Panc1 (cell line): Measurements from ENCODE around the gene LRSAM1. TPM values are rescaled to one million over a fixed set of nuclear protein-coding genes. Genes with fewer than 3 reads are reported as not detected.

Experiments
- ATAC-seq: fragments of 200-7000 bp; cut with Tn5 transposase; 2 replicates; pipeline ENCODE4 v1.9.1; 2020; ENCODE audit warnings: mild to moderate bottlenecking, moderate library complexity
- BruUV-seq: library from RNA; stranded (reverse); fragments of 400-500 nt; replicated peaks from 2 replicates; lab custom pipeline; 2021; lab: Mats Ljungman, UMichigan
- CTCF ChIA-PET: fragments of 300-600 bp; sonication (Branson Sonifier 250); formaldehyde crosslinking; loops from one replicate; lab custom pipeline; 2022; ENCODE audit warnings: antibody characterized with exemption; lab: Charles Lee
- POLR2A ChIA-PET: fragments of 300-600 bp; sonication (Branson Sonifier 250); formaldehyde crosslinking; loops from one replicate; lab custom pipeline; 2022; ENCODE audit warnings: antibody characterized with exemption; lab: Charles Lee
- DNase-seq: peaks from one replicate; pipeline ENCODE4 v3.0.0-alpha.2; 2010; ENCODE audit warnings: low read depth, low spot score
- H3K27ac ChIP-seq: 2 replicates; pipeline ENCODE4 v1.5.1; 2011; ENCODE audit warnings: mild to moderate bottlenecking, low read length, inconsistent platforms
- H3K27me3 ChIP-seq: fragments of 200-500 bp; sonication (Bioruptor generic); 2 replicates; pipeline ENCODE4 v1.6.0; 2014; ENCODE audit warnings: low read length, inconsistent platforms; ENCODE audit not compliant: control insufficient read depth, insufficient read depth
- H3K36me3 ChIP-seq: fragments of 200-500 bp; sonication (Bioruptor generic); 2 replicates; pipeline ENCODE4 v1.5.1; 2014; ENCODE audit warnings: inconsistent platforms, mild to moderate bottlenecking, low read length, moderate library complexity; ENCODE audit not compliant: control insufficient read depth, insufficient read depth
- H3K4me1 ChIP-seq: 2 replicates; pipeline ENCODE4 v1.5.1; 2011; ENCODE audit warnings: inconsistent platforms, mild to moderate bottlenecking, low read length, moderate library complexity; ENCODE audit not compliant: control insufficient read depth, insufficient read depth
- H3K4me3 ChIP-seq, 2 experiments: 2 replicates each; pipeline ENCODE4 v1.5.1; 2011 to 2012; ENCODE audit warnings: low read depth in 2 of 2, low read length in 2 of 2, mild to moderate bottlenecking in 2 of 2, inconsistent platforms in 1 of 2, moderate library complexity in 1 of 2
- H3K9me3 ChIP-seq: fragments of 200-500 bp; sonication (Bioruptor generic); 2 replicates; pipeline ENCODE4 v1.5.1; 2014; ENCODE audit warnings: low read depth, mild to moderate bottlenecking, inconsistent platforms, low read length, moderate library complexity; ENCODE audit not compliant: control insufficient read depth, insufficient read depth
- POLR2AphosphoS5 ChIP-seq: IDR thresholded peaks from 2 replicates; pipeline ENCODE4 v1.6.1; 2012; ENCODE audit warnings: mild to moderate bottlenecking, low read depth, low read length, moderate library complexity
- SIN3A ChIP-seq: IDR thresholded peaks from 2 replicates; pipeline ENCODE4 v1.6.1; 2012; ENCODE audit warnings: low read depth, mild to moderate bottlenecking, low read length, moderate library complexity, borderline replicate concordance; ENCODE audit not compliant: insufficient read depth
- TCF7L2 ChIP-seq: IDR thresholded peaks from 2 replicates; pipeline ENCODE4 v1.6.1; 2011; ENCODE audit warnings: mild to moderate bottlenecking, low read depth, low read length, inconsistent platforms
- in situ Hi-C: cut with HindIII; loops from 2 replicates; pipeline ENCODE4 v1.10.0; 2016; ENCODE audit warnings: low sequenced_read_pairs, low pct_unique_long_range_greater_than_20kb
- intact Hi-C: fragments of 100-400 bp; cut with micrococcal nuclease; formaldehyde crosslinking; loops from one replicate; pipeline ENCODE4 v1.10.0; 2022; ENCODE audit not compliant: unreplicated experiment
- total RNA-seq: library from RNA; stranded (reverse); gene quantifications from one replicate; pipeline ENCODE4 v1.2.1, GENCODE V29; 2021; ENCODE audit not compliant: unreplicated experiment
- TF ChIP-seq, protein P1 (sequence below), 2 experiments: IDR thresholded peaks; 2 replicates each; pipeline ENCODE4 v1.6.1; 2011 to 2012; ENCODE audit warnings: low read depth in 2 of 2, control low read depth in 1 of 2, low read length in 1 of 2, mild to moderate bottlenecking in 1 of 2, moderate library complexity in 1 of 2; ENCODE audit not compliant: insufficient read depth in 1 of 2
- TF ChIP-seq, protein P2 (sequence below): fragments of 450-650 bp; IDR thresholded peaks from 2 replicates; pipeline ENCODE4 v1.5.1; 2017; ENCODE audit warnings: mild to moderate bottlenecking

Gene LRSAM1
- total RNA-seq, 1 experiment from 2014 or later: 15.4 TPM

- peaks cover 9% of the 10 kb centered on the region; the same call in 1 of the 2 replicates for H3K4me1 ChIP-seq
- peak; percentile 95 for ATAC-seq
- peak within 1 kb of the TSS; percentile 95 for H3K27ac ChIP-seq
- peak; percentile 62 for DNase-seq
- intact Hi-C loops (no loop called here), in situ Hi-C loops (no loop called here)
- CTCF ChIA-PET: no interaction called here
- no peaks in the 10 kb centered on the region for H3K9me3 ChIP-seq
- POLR2A ChIA-PET: interaction anchor here (0.5 kb wide), 1 partner anchor 181 kb away, joined by 3 read pairs; no protein-coding TSS in a partner anchor
- peak within 1 kb of the TSS; percentile 90 to 96 for H3K4me3 ChIP-seq
- TF ChIP-seq, protein P1, sequence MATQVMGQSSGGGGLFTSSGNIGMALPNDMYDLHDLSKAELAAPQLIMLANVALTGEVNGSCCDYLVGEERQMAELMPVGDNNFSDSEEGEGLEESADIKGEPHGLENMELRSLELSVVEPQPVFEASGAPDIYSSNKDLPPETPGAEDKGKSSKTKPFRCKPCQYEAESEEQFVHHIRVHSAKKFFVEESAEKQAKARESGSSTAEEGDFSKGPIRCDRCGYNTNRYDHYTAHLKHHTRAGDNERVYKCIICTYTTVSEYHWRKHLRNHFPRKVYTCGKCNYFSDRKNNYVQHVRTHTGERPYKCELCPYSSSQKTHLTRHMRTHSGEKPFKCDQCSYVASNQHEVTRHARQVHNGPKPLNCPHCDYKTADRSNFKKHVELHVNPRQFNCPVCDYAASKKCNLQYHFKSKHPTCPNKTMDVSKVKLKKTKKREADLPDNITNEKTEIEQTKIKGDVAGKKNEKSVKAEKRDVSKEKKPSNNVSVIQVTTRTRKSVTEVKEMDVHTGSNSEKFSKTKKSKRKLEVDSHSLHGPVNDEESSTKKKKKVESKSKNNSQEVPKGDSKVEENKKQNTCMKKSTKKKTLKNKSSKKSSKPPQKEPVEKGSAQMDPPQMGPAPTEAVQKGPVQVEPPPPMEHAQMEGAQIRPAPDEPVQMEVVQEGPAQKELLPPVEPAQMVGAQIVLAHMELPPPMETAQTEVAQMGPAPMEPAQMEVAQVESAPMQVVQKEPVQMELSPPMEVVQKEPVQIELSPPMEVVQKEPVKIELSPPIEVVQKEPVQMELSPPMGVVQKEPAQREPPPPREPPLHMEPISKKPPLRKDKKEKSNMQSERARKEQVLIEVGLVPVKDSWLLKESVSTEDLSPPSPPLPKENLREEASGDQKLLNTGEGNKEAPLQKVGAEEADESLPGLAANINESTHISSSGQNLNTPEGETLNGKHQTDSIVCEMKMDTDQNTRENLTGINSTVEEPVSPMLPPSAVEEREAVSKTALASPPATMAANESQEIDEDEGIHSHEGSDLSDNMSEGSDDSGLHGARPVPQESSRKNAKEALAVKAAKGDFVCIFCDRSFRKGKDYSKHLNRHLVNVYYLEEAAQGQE (IDR thresholded peaks at IDR 0.05; ENCODE audit: insufficient read depth in 1 of 2, low read depth in 2 of 2, low read length in 1 of 2): peak; percentile 60 to 78
- TF ChIP-seq SIN3A (no peak; the same call in 1 of the 2 replicates), POLR2AphosphoS5 (peak; percentile 57), TCF7L2 (no peak)
- TF ChIP-seq, protein P2, sequence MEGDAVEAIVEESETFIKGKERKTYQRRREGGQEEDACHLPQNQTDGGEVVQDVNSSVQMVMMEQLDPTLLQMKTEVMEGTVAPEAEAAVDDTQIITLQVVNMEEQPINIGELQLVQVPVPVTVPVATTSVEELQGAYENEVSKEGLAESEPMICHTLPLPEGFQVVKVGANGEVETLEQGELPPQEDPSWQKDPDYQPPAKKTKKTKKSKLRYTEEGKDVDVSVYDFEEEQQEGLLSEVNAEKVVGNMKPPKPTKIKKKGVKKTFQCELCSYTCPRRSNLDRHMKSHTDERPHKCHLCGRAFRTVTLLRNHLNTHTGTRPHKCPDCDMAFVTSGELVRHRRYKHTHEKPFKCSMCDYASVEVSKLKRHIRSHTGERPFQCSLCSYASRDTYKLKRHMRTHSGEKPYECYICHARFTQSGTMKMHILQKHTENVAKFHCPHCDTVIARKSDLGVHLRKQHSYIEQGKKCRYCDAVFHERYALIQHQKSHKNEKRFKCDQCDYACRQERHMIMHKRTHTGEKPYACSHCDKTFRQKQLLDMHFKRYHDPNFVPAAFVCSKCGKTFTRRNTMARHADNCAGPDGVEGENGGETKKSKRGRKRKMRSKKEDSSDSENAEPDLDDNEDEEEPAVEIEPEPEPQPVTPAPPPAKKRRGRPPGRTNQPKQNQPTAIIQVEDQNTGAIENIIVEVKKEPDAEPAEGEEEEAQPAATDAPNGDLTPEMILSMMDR: no peak
- H3K36me3 ChIP-seq: no peaks in the 10 kb centered on the region; the same call in 1 of the 2 replicates
- H3K27me3 ChIP-seq: no peaks in the 10 kb centered on the region
- BruUV-seq: no TSS peak
Measured at GRCh38 chr9:127423934-127424675, 27.2 kb upstream of the LRSAM1 start, which contains the start of gene ZNF79. ZNF79 (plus strand) TSS chr9:127424382; CDS start chr9:127424788, 406 bp downstream.

- DNase-seq: no peak
- H3K4me3 ChIP-seq: peak overlapping the region; percentile 90 to 96
- intact Hi-C loops (no loop called here), in situ Hi-C loops (no loop called here)
- TSS peak; percentile 74 for BruUV-seq
- ATAC-seq: peak; percentile 17
- H3K27ac ChIP-seq: peak overlapping the region; percentile 95
- POLR2A ChIA-PET: interaction anchor here (0.5 kb wide), 1 partner anchor 182 kb away, joined by 3 read pairs; no protein-coding TSS in a partner anchor
- H3K4me1 ChIP-seq: peaks cover 9% of the 10 kb centered on the region; the same call in 1 of the 2 replicates
- TF ChIP-seq, protein P2: no peak
- TF ChIP-seq, protein P1 (IDR thresholded peaks at IDR 0.05; ENCODE audit: insufficient read depth in 1 of 2, low read depth in 2 of 2, low read length in 1 of 2): peak in 1 of 2 experiments; percentile 14; a peak in 1 of 4 replicates
- no peak for TF ChIP-seq TCF7L2
- H3K27me3 ChIP-seq: no peaks in the 10 kb centered on the region
- H3K36me3 ChIP-seq: no peaks in the 10 kb centered on the region; the same call in 1 of the 2 replicates
- CTCF ChIA-PET: no interaction called here
- no peaks in the 10 kb centered on the region for H3K9me3 ChIP-seq
Measured at GRCh38 chr9:127424676-127424999, 26.7 kb upstream of the LRSAM1 start.
